ENCODE measurements around the gene EMILIN1. TPM values are rescaled to one million over a fixed set of nuclear protein-coding genes. Genes with fewer than 3 reads are reported as not detected.

Gene EMILIN1
- total and polyA plus RNA-seq, 2 experiments from 2014 or later, result 3.2 to 15.4 TPM

GRCh38 chr2:27069436-27069835 is 9.0 kb upstream of the EMILIN1 start (continued):
- TF ChIP-seq CREB1 (CRISPR knock-in tag; IDR thresholded peaks at IDR 0.05; ENCODE audit: low read depth), result no peak

GRCh38 chr2:27069961-27070618 is 8.3 kb upstream of the EMILIN1 start:
- H3K27ac ChIP-seq (ENCODE audit: low read depth), result no peak overlapping the region
- Mint-ChIP-seq H3K36me3 (ENCODE audit: low read depth) (peaks cover 37% of the 10 kb centered on the region), H3K4me1 (peaks cover 15% of the 10 kb centered on the region), H3K9me3 (no peaks in the 10 kb centered on the region; the same call in 2 of the 3 replicates), H3K4me3 (peak overlapping the region; percentile 99), H3K27ac (no peak overlapping the region), H3K27me3 (ENCODE audit: insufficient read depth, low read depth, poor library complexity) (peaks cover 18% of the 10 kb centered on the region)
- ATAC-seq (no peak), DNase-seq (ENCODE audit: low spot score) (no peak)
- H3K27me3 ChIP-seq (ENCODE audit: insufficient read depth), result no peaks in the 10 kb centered on the region
- H3F3A ChIP-seq (replicated peaks; ENCODE audit: low read depth), result peaks cover 16% of the 10 kb centered on the region; the same call in 1 of the 2 replicates
- H3K79me2 ChIP-seq (replicated peaks; ENCODE audit: insufficient read depth), result peaks cover 19% of the 10 kb centered on the region
- H3K4me2 ChIP-seq, result peak overlapping the region; percentile 99
- TF ChIP-seq ETS1 (IDR thresholded peaks at IDR 0.05), result no peak
- no peak for TF ChIP-seq NANOG (IDR thresholded peaks at IDR 0.05; ENCODE audit: borderline replicate concordance)
- no peak for TF ChIP-seq ZNF331 (CRISPR knock-in tag; IDR thresholded peaks at IDR 0.05; ENCODE audit: low read depth)
- TF ChIP-seq ZNF114 (CRISPR knock-in tag; IDR thresholded peaks at IDR 0.05), result no peak
- TF ChIP-seq CREB1 (CRISPR knock-in tag; IDR thresholded peaks at IDR 0.05; ENCODE audit: low read depth), result no peak
- no peak for TF ChIP-seq JUNB (IDR thresholded peaks at IDR 0.05; ENCODE audit: unreplicated experiment)
- no peak for TF ChIP-seq CTCF (conservative IDR thresholded peaks at IDR 0.05; ENCODE audit: low read depth in 2 of 2)
- TF ChIP-seq REST (IDR thresholded peaks at IDR 0.05; ENCODE audit: unreplicated experiment), result no peak
- TF ChIP-seq EZH2phosphoT487 (IDR thresholded peaks at IDR 0.05; ENCODE audit: unreplicated experiment), result no peak
- no peak for TF ChIP-seq EZH2 (IDR thresholded peaks at IDR 0.05; ENCODE audit: low read depth, unreplicated experiment)
- H2AFZ ChIP-seq, result no peak overlapping the region
- H3K4me3 ChIP-seq, result peak overlapping the region; percentile 100
- no peaks in the 10 kb centered on the region for H3K9me2 ChIP-seq (ENCODE audit: insufficient read depth)
- H4K20me1 ChIP-seq (replicated peaks; ENCODE audit: insufficient read depth), result peaks cover 13% of the 10 kb centered on the region
- H3K36me3 ChIP-seq (ENCODE audit: insufficient read depth), result peaks cover 3% of the 10 kb centered on the region; the same call in 1 of the 2 replicates
- peaks cover 19% of the 10 kb centered on the region for H3K4me1 ChIP-seq (ENCODE audit: insufficient read depth)

Measured in GM23338 (cell line).